HEK293 (cell line): ENCODE measurements around the gene MEF2C.

Experiments used
- CTCF ChIA-PET: fragments of 350-600 bp; formaldehyde crosslinking; extraction: SDS; loops from one replicate; lab custom pipeline; 2021; ENCODE audit warnings: antibody characterized with exemption; lab: Yijun Ruan, JAX
- POLR2A ChIA-PET: fragments of 300-600 bp; formaldehyde crosslinking; extraction: SDS; loops from one replicate; lab custom pipeline; 2020; ENCODE audit warnings: antibody characterized with exemption, inconsistent platforms; lab: Yijun Ruan, JAX
- H3K27ac ChIP-seq: fragments of 200-500 bp; sonication (Bioruptor generic); 2 replicates; pipeline ENCODE4 v1.5.1; 2014; ENCODE audit warnings: low read depth, low read length, control low read depth, inconsistent platforms; ENCODE audit errors: extremely low read depth
- H3K36me3 ChIP-seq, 2 experiments: fragments of 200-500 bp in 1 of 2; sonication (Bioruptor generic) in 1 of 2; 1 replicate in 1 of 2; 2 replicates in 1 of 2; pipeline ENCODE4 v1.5.1; 2014 to 2017; ENCODE audit warnings: inconsistent platforms in 2 of 2, low read length in 2 of 2; ENCODE audit not compliant: control insufficient read depth in 2 of 2, insufficient read depth in 1 of 2
- H3K4me1 ChIP-seq: fragments of 200-500 bp; sonication (Bioruptor generic); 2 replicates; pipeline ENCODE4 v1.5.1; 2014; ENCODE audit warnings: mild to moderate bottlenecking, low read length, inconsistent platforms; ENCODE audit not compliant: control insufficient read depth, insufficient read depth
- H3K4me3 ChIP-seq: 2 replicates; pipeline ENCODE4 v1.5.1; 2011; ENCODE audit warnings: low read depth, mild to moderate bottlenecking, control low read depth, low read length, moderate library complexity
- H3K9me3 ChIP-seq: fragments of 200-500 bp; sonication (Bioruptor generic); 2 replicates; pipeline ENCODE4 v1.5.1; 2014; ENCODE audit warnings: low read depth, low read length, inconsistent platforms; ENCODE audit not compliant: control insufficient read depth, insufficient read depth
- GLI4 ChIP-seq: fragments of 450-650 bp; formaldehyde crosslinking; IDR thresholded peaks from 2 replicates; pipeline ENCODE4 v1.5.1; 2016; ENCODE audit warnings: missing biosample characterization, missing genetic modification characterization
- HOXD13 ChIP-seq: sonication (generic); formaldehyde crosslinking; IDR thresholded peaks from 2 replicates; pipeline ENCODE4 v1.8.0; 2022; ENCODE audit warnings: missing genetic modification reagents, borderline replicate concordance
- KLF7 ChIP-seq: fragments of 450-650 bp; formaldehyde crosslinking; IDR thresholded peaks from 2 replicates; pipeline ENCODE4 v1.5.1; 2016; ENCODE audit warnings: missing biosample characterization, missing genetic modification characterization, borderline replicate concordance
- MEIS1 ChIP-seq: sonication (generic); formaldehyde crosslinking; IDR thresholded peaks from 2 replicates; pipeline ENCODE4 v1.8.1; 2022; ENCODE audit warnings: missing genetic modification reagents, mild to moderate bottlenecking, borderline replicate concordance
- PRDM4 ChIP-seq: fragments of 450-650 bp; formaldehyde crosslinking; IDR thresholded peaks from 2 replicates; pipeline ENCODE4 v1.5.1; 2017; ENCODE audit warnings: missing biosample characterization, missing genetic modification characterization
- SALL2 ChIP-seq: fragments of 450-650 bp; formaldehyde crosslinking; IDR thresholded peaks from 2 replicates; pipeline ENCODE4 v1.5.0; 2017; ENCODE audit warnings: missing biosample characterization, mild to moderate bottlenecking, missing genetic modification characterization, borderline replicate concordance
- SCRT1 ChIP-seq: fragments of 450-650 bp; formaldehyde crosslinking; IDR thresholded peaks from 2 replicates; pipeline ENCODE4 v1.5.1; 2016; ENCODE audit warnings: missing biosample characterization, missing genetic modification characterization, borderline replicate concordance
- TRIM28 ChIP-seq: IDR thresholded peaks from 2 replicates; pipeline ENCODE4 v1.6.1; 2011; ENCODE audit warnings: low read length, control low read depth, borderline replicate concordance
- ZBTB1 ChIP-seq: fragments of 450-650 bp; formaldehyde crosslinking; IDR thresholded peaks from 2 replicates; pipeline ENCODE4 v1.5.1; 2016; ENCODE audit warnings: missing biosample characterization, missing genetic modification characterization
- ZBTB21 ChIP-seq: fragments of 450-650 bp; formaldehyde crosslinking; IDR thresholded peaks from 2 replicates; pipeline ENCODE4 v1.5.1; 2017; ENCODE audit warnings: missing biosample characterization, missing genetic modification characterization
- ZBTB8A ChIP-seq: fragments of 450-650 bp; formaldehyde crosslinking; IDR thresholded peaks from 2 replicates; pipeline ENCODE4 v1.5.1; 2016; ENCODE audit warnings: missing biosample characterization, missing genetic modification characterization
- ZFP3 ChIP-seq: fragments of 450-650 bp; formaldehyde crosslinking; IDR thresholded peaks from 2 replicates; pipeline ENCODE4 v1.5.1; 2016; ENCODE audit warnings: low read depth, missing biosample characterization, missing genetic modification characterization
- ZNF140 ChIP-seq: fragments of 450-650 bp; formaldehyde crosslinking; IDR thresholded peaks from 2 replicates; pipeline ENCODE4 v1.5.1; 2016; ENCODE audit warnings: missing biosample characterization, missing genetic modification characterization
- ZNF202 ChIP-seq: fragments of 450-650 bp; formaldehyde crosslinking; IDR thresholded peaks from 2 replicates; pipeline ENCODE4 v1.5.1; 2016; ENCODE audit warnings: missing biosample characterization, missing genetic modification characterization, borderline replicate concordance
- ZNF23 ChIP-seq: fragments of 450-650 bp; formaldehyde crosslinking; IDR thresholded peaks from 2 replicates; pipeline ENCODE4 v1.5.1; 2016; ENCODE audit warnings: missing biosample characterization, missing genetic modification characterization, borderline replicate concordance
- ZNF335 ChIP-seq: fragments of 450-650 bp; formaldehyde crosslinking; conservative IDR thresholded peaks from 2 replicates; pipeline ENCODE4 v1.5.1; 2016; ENCODE audit warnings: missing biosample characterization, missing genetic modification characterization
- ZNF362 ChIP-seq: fragments of 450-650 bp; formaldehyde crosslinking; IDR thresholded peaks from 2 replicates; pipeline ENCODE4 v1.5.1; 2016; ENCODE audit warnings: missing biosample characterization, missing genetic modification characterization
- ZNF366 ChIP-seq: fragments of 450-650 bp; formaldehyde crosslinking; conservative IDR thresholded peaks from 2 replicates; pipeline ENCODE4 v1.5.1; 2016; ENCODE audit warnings: missing biosample characterization, missing genetic modification characterization
- ZNF510 ChIP-seq: fragments of 450-650 bp; formaldehyde crosslinking; IDR thresholded peaks from 2 replicates; pipeline ENCODE4 v1.5.1; 2018; ENCODE audit warnings: mild to moderate bottlenecking, missing genetic modification characterization, missing biosample characterization; ENCODE audit not compliant: insufficient replicate concordance
- ZNF639 ChIP-seq: fragments of 450-650 bp; formaldehyde crosslinking; IDR thresholded peaks from 2 replicates; pipeline ENCODE4 v1.5.1; 2016; ENCODE audit warnings: missing biosample characterization, missing genetic modification characterization
- ZNF660 ChIP-seq: fragments of 450-650 bp; IDR thresholded peaks from 2 replicates; pipeline ENCODE4 v1.5.1; 2018; ENCODE audit warnings: missing biosample characterization, mild to moderate bottlenecking, missing genetic modification characterization
- ZNF692 ChIP-seq: fragments of 450-650 bp; formaldehyde crosslinking; IDR thresholded peaks from 2 replicates; pipeline ENCODE4 v1.5.1; 2016; ENCODE audit warnings: missing biosample characterization, missing genetic modification characterization
- ZNF830 ChIP-seq: fragments of 450-650 bp; IDR thresholded peaks from 2 replicates; pipeline ENCODE4 v1.5.0; 2018; ENCODE audit warnings: missing biosample characterization, missing genetic modification characterization, low read depth, mild to moderate bottlenecking, moderate library complexity

MEF2C gene

GRCh38 chr5:88836195-88836838 lies 46.7 kb downstream of the MEF2C start:
- TF ChIP-seq PRDM4 (tag by site-specific recombination) = peak; percentile 82
- TF ChIP-seq ZNF335 (tag by site-specific recombination) = 0 out of 2 replicates have a peak, but pooled peaks have one; percentile 29
- no peak for TF ChIP-seq ZNF140 (tag by site-specific recombination)
- TF ChIP-seq GLI4 (tag by site-specific recombination) = no peak
- TF ChIP-seq KLF7 (tag by site-specific recombination) = no peak
- peak; percentile 61; the same call in 1 of the 2 replicates for TF ChIP-seq TRIM28
- TF ChIP-seq ZNF202 (tag by site-specific recombination) = no peak
- Histone ChIP-seq H3K4me1 (peaks cover 14% of the 10 kb centered on the region), H3K27ac (no peak overlapping the region; the same call in 1 of the 2 replicates), H3K9me3 (no peaks in the 10 kb centered on the region), H3K36me3 (no peaks in the 10 kb centered on the region), H3K4me3 (no peak overlapping the region)
- POLR2A ChIA-PET = no interaction called here
- CTCF ChIA-PET = interaction anchor here (0.7 kb wide), 1 partner anchor 730 kb away, joined by 4 read pairs; no protein-coding TSS in a partner anchor

GRCh38 chr5:88834499-88834898 lies 48.5 kb downstream of the MEF2C start:
- no peak overlapping the region for H3K4me3 ChIP-seq
- TF ChIP-seq MEIS1 (CRISPR knock-in tag) (no peak), ZBTB8A (tag by site-specific recombination) (no peak), ZNF660 (tag by site-specific recombination) (no peak), ZNF362 (no peak), PRDM4 (tag by site-specific recombination) (no peak), SALL2 (tag by site-specific recombination) (no peak), ZNF639 (no peak), ZNF830 (tag by site-specific recombination) (no peak), ZFP3 (tag by site-specific recombination) (no peak), ZNF510 (tag by site-specific recombination) (no peak), SCRT1 (tag by site-specific recombination) (no peak), ZBTB21 (tag by site-specific recombination) (no peak), ZNF366 (no peak), ZNF23 (tag by site-specific recombination) (no peak), ZBTB1 (no peak), HOXD13 (CRISPR knock-in tag) (no peak), ZNF692 (tag by site-specific recombination) (no peak)
- TF ChIP-seq, all 188 proteins: peak for 0
- POLR2A ChIA-PET = no interaction called here
- no peak overlapping the region for H3K27ac ChIP-seq
- H3K36me3 ChIP-seq = no peaks in the 10 kb centered on the region
- CTCF ChIA-PET = no interaction called here
- H3K9me3 ChIP-seq = no peaks in the 10 kb centered on the region
- peaks cover 14% of the 10 kb centered on the region for H3K4me1 ChIP-seq
